Iris pigment epithelial cell (primary cell): ENCODE data around the gene TAS2R39.
"Not testable (repeated sequence)": the region's sequence is repeated elsewhere in the genome, so short reads cannot be mapped to it uniquely, and the experiment has no call there.

ENCODE experiments used
- DNase-seq: peaks from one replicate; pipeline ENCODE4 v3.0.0-alpha.2; 2011; ENCODE audit warnings: low read depth

TAS2R39 gene

DNA sequence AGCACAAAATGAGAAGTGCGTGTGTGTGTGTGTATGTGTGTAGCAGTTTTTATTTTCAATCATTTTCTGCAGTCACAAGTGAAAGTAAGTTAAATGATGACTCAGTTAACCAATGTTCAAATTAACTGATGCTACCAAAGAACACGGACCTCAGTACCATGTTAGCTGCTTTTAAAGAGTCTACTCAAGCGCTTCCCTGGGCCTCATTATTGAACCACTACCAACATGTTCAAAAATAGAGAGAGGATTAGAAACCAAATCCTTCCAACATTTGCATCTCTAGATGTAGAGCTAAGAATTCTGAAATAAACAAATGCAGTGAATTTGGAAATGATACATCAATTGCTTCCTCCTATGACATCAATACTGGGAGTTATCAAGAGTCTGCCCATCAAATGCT is at the start of gene TAS2R39:
Gene TAS2R39 (plus strand): TSS at position 396 of the 400 bp plus-strand sequence. CDS start 0 bp downstream, at position 396.
- no peak for DNase-seq

DNA sequence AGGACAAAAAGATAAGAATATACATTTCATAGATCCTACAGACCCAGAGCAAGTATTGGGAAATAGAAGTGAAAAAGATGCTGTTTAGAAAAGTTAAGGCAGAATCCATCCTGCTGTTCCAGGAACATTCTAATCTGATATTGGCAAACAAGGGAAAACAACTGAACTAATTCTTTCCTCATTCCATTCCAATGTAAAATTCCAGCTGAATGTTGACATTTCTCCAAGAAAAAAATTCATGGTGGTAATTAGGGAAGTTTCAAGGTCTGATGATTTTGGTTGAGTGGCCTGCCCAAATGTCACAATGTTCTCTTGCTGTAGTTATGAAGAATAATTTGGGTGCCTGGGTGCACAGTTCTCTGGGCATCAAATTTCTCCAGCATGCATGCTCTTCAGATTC is 36.1 kb upstream of the TAS2R39 start:
- no peak for DNase-seq

DNA sequence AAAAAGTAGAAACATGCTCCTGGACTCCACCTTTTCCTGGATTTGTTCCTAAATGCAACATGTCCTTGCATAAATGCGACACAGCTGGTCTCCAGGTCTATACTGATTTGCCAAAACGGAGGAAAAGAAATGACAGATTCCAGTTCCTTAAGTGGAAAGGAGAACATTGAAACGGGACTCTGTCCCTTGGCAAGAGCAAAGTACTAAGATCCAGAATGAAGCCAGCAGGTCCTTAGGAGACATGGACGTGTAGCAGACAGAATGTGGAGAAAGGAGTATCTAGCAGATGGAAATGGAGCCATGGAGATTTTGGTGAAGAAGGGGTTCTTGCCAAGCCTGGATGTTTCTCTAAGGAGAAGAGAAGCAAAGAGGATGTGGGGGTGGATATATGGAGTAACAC is 35.2 kb upstream of the TAS2R39 start:
- DNase-seq: no peak

DNA sequence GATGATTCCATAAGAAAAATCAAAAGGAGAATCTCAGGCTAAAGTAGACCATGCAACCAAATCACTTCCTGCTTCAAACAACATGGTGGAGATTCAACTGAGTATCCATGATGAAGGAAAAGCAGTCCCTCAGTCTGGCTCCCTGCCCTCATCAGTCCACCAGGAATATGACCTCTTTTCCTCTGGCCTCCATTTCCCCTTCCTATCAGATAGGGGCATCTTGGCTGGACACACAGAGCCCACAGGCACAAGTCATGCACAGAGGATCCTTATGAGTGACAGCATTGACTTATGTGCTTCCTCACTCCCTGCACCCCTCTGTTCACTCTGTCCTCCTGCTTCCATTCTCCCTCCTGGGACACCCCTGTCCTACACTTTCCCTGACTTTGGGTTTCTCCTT is 34.6 kb upstream of the TAS2R39 start:
- DNase-seq: no peak

DNA sequence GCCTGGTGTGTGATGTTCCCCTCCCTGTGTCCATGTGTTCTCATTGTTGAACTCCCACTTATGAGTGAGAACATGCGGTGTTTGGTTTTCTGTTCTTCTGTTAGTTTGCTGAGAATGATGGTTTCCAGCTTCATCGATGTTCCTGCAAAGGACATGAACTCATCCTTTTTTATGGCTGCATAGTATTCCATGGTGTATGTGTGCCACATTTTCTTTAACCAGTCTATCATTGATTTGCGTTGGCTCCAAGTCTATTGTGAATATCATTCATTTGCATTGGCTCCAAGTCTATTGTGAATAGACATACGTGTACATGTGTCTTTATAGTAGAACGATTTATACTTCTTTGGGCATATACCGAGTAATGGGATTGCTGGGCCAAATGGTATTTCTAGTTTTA is 32.5 kb upstream of the TAS2R39 start:
- not testable (repeated sequence) for DNase-seq

DNA sequence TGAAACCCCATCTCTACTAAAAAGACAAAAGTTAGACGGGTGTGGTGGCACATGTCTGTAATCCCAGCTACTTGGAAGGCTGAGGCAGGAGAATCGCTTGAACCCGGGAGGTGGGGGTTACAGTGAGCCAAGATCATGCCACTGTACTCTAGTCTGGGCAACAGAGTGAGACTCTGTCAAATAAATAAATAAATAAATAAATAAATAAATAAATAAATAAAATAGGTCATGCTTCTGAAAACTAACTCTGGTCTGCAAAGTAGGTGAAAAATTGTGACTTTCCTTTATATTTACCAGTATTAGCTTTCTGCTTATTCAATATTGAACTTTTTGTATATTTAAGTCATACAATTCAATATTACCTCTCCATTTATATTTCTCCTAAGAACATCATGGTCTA is 24.6 kb upstream of the TAS2R39 start:
- DNase-seq: not testable (repeated sequence)

- DNase-seq: no peak
These were observed 11.5 kb upstream of the TAS2R39 start for GRCh38 chr7:143171697-143172096.

GRCh38 chr7:143172354-143172753 is 10.9 kb upstream of the TAS2R39 start:
- DNase-seq: peak; percentile 41

DNA sequence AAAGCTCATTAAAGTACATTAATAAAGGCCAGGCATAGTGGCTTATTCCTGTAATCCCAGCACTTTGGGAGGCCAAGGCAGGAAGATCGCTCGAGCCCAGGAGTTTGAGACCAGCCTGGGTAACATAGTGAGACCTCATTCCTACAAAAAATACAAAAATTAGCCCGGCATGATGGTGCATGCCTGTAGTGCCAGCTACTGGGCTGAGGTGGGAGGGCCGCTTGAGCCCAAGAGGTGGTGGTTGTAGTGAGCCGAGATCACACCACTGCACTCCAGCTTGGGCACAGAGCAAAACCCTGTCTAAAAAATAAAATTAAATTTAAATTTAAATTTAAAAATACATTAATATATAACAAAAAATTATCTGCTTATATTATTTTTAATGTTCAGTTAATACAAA is 7.1 kb upstream of the TAS2R39 start:
- no peak for DNase-seq

DNA sequence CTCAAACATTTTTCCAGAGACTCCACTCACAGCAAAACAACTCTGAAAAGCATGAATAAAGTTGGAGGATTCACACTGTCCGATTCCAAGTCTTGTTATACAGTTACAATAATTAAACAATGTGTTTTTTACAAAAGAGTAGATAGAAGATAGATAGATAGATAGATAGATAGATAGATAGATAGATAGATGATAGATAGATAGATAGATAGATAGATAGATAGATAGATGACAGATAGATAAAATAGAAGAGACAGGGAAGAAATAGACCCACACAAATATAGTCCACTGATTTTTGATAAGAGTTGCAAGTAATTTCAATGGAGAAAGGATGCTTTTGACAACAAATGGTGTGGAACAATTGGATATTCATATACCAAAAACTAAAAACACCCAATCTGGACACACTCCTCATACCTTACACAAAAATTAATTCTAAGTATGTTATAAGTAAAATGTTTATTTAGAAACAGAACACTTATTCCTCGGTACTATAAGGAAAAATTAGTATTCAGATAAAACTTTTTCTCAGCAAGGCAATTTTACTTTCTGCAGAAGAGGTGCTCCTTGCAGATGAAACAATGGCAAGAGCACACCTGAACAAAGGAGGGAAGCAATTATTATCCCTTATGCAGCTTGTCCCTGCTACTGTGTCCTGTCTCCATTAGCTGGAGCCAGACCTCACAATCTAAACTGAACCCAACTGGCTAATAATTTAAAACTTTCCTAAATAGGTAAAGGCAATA is 5.7 kb upstream of the TAS2R39 start:
- no peak for DNase-seq

GRCh38 chr7:143180771-143181170 is 2.4 kb upstream of the TAS2R39 start:
- DNase-seq: not testable (repeated sequence)

DNA sequence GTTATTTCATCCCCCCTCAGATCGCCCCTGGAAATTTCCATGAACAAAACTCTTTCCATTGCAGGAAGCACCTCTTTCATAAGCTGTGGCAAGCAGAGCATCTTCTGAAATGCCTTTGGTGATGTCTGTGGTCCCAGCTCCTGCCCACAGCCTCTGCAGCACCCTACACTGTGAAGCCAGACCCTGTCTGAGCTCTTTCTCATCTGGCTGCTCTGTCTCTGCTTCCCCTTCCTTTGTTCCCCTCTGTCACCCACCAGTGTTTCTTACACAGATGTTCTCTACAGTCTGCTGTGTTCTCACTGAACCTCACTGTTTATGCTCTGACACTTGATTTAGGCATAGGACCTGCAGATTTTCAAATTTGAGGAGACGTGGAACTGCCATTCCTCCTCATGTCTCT is 1.9 kb upstream of the TAS2R39 start:
- no peak for DNase-seq

- no peak for DNase-seq
These were observed 2.3 kb downstream of the TAS2R39 start for GRCh38 chr7:143185551-143185950.

DNA sequence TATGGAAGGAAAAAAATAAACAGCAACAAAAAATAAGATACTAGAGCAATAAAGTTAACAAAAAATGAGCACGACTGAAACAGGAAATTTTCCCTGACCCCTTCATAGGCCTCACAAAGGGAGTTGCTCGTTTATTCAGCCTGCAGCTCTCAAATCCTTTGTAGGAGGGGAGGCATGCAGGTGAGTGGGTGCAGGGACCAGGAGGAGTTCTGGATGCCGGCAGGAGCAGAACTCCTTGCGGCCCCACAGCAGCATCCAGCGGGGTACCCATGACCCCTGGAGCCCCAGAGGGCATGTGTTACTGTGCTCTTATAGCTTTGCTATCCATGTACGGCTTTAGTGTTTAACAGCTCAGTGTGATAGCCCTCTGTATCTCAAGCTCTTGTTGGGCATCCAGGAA is 5.8 kb downstream of the TAS2R39 start:
- DNase-seq: no peak

DNA sequence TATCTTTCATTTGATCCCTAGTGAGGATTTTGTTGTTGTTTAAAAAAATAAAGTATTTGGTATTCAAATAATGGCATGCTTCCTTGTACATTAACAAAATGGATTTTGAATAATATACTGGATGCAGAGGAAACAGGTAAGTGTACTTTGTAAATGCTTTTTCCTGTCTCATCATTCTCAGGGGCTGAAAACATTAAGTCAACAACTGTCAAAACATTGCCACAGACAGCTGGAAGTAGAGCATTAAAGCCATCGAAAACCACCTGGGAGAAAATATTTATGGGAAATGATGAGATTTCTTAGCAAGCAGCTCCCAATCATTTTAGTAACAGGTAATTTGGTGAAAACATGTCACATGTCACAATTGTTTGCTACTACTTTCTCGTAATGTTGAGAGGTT is 10.7 kb downstream of the TAS2R39 start:
- DNase-seq: no peak

DNA sequence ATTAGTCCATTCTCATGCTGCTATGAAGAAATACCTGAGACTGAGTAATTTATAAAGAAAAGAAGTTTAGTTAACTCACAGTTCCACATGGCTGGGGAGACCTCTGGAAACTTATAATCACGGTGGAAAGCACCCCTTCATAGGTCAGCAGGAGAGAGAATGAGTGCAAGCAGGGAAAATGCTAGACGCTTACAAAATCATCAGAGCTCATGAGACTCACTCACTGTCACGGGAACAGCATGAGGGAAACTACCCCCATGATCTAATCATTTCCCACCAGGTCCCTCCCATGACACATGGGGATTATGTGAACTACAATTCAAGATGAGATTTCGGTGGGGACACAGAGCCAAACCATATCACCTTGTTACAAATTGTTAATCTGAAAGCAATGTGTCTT is 15.8 kb downstream of the TAS2R39 start:
- DNase-seq: peak; percentile 15

DNA sequence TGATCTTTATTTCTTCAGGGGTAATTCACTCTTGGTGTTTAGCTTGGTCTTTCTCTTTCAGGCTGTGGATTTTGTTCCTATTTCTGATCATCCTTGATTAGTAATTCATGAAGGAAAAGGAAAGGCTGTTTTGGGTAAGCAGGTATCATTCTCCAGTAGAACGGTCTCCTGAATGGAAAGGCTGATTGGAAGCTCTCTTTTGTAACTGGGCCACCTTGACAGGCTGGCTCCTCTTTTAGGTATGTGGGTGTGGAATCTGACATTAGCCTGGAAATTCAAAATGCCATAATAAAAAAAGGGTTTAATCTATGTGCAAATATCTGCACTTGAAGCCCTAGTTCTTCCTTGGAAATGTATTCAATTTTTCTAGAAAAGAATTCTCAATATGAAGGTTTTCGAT is 18.9 kb downstream of the TAS2R39 start:
- DNase-seq: no peak

DNA sequence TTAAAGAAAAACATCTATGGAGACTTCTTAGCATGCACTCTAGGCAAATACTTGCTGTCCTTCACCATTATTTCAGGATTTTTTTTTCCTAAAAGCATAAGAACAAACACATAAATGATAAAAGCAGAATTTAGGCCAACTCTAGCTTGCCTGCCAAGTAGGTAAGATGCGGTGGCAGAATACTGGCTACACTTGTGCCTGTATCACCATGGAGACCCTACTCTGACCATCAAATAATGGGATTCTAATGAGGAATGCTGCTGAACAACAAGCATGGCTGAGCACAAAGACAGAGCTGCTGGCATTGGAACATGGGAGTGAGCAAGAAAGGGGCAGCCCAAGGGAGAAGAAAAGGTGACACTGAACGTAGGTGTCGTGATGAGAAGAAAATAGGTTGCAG is 20.2 kb downstream of the TAS2R39 start:
- no peak for DNase-seq

DNA sequence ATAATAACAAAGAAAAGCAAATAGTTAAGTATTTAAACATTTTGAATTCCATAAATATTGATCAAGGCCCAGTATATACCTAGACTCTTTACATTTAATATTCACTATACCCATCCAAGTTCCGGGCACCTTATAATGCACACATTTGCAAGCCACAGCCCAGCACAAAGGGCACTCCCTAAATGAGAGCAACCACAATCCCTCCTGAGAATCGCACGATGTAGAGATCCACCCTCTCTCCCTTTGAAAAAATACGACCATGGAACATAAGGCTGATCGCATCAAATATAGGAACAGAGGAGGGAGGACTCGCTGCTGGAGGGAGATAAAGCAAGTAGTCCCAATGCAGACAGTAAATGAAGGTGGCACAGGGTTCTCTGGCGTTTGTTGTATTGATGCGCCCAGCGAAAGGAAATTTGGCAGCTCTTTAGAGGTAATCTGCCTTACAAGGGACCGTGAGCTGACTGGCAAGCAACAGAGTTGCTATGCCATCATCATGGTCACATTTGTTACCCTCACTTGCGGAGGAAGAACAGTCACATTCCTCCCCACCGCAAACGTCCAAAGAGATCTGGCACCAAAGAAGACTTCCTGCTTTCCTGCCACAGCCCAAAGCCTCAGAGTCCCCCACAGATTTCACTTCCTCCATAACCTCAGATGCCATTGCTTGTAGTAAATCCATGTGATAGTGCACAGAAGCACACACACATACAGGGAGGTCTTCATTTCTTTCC is 22.5 kb downstream of the TAS2R39 start:
- no peak for DNase-seq

- no peak for DNase-seq
These were observed 27.3 kb downstream of the TAS2R39 start for GRCh38 chr7:143210541-143210940.

DNA sequence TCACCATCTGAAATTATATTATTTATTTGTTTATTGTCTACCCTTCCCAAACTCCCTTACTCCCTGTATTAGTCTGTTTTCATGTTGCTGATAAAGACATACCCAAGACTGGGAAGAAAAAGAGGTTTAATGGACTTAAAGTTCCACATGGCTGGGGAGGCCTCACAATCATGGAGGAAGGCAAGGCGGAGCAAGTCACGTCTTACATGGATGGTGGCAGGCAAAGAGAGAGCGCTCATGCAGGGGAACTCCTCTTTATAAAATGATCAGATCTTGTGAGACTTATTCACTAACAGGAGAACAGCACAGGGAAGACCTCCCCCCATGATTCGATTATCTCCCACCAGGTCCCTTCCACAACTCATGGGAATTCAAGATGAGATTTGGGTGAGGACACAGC is 30.3 kb downstream of the TAS2R39 start:
- not testable (repeated sequence) for DNase-seq

DNA sequence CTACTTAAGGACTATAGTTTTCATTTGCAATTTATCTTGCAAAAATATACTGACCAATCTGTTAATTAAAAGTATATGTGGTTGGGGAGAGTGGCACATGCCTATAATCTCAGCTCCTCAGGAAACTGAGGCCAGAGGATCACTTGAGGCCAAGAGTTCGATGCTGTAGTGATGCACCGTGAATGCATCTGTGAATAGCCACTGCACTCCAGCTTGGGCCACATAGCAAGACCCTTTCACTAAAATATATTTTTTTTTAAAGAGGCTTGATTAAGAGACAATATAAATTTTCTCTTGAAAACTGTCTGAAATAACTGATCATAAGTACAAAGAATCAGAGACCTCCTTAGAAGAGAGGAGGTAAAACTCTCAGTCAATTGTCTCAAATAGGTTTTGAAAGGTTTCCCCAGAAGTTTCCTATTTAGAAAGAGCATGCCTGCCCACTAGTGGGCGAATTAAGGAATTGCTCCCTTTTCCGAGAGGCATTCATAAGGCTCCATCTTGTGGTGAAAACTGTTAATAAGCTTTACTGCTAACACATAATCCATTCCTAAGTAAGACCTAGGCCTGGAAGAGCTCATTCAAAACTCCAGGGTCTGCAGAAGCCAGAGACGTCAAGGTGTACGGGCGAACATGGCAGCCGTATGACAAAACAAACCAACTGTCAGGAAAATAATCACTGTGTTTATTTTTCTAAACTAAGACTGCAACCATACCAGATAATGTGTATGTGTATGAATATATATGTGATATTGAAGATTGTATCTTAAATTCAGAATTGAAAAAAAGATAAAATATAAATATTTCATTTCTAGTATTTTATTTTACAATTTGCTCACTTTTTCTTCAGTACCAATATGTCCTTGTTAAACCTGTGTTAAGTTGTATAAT is 31.8 kb downstream of the TAS2R39 start:
- peak; percentile 80 for DNase-seq

GRCh38 chr7:143216151-143216550 is 32.9 kb downstream of the TAS2R39 start:
- DNase-seq: peak; percentile 78
